Inferior parietal cortex (tissue), 1 donor: ENCODE results near the gene MYT1.

Experiments used
- DNase-seq: peaks from one replicate; pipeline ENCODE4 v3.0.0-alpha.2; 2016; ENCODE audit errors: extremely low spot score

MYT1 gene

DNA sequence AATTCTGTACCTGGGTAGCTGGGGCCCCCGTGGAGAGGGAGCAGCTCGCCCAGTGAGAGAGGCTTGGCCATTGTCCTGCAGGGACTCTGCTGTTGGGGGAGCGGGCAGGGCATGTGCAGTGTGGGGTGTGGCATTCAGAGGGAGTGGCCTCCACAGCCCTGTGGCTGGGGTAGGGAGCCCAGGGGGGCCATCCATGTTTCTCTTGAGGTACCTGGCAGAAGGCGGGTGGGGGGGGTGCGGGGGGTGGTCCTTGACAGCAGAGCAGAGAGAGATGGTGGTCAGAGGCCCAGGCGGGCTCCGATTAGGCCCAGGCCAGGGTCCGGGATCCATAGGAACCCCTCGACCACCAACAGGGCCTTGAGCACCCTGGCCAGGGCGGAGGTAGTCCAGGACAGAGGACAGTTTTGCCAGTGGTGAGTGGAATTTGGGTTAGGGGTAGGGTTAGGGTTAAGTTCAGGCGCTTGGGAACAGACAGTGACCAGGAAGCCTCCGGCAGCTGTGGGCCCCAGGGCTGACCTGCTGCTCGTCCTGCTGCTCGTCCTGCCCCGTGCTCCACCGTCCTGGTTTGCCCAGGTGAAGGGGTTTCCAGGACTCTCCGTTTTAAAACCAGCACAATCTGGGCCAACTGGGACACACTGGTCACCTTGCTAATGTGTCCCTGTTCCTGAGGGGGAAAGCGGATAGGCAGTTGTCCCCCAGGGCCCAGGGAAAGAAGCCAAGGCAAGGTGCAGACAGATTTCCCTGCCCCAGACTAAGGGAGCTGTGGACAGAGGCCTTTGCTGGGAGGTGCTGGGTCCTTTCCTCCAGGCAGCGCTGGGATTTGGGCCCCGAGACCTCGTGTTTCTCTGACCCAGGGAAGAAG is 24.8 kb upstream of the MYT1 start:
- DNase-seq, result no peak

GRCh38 chr20:64140061-64140931 is 24.0 kb upstream of the MYT1 start:
- no peak for DNase-seq

- DNase-seq, result no peak
These were observed 23.3 kb upstream of the MYT1 start for GRCh38 chr20:64140956-64141355.

- no peak for DNase-seq
These were observed 21.7 kb upstream of the MYT1 start for GRCh38 chr20:64142590-64142989.

GRCh38 chr20:64143018-64143801 is 21.0 kb upstream of the MYT1 start:
- no peak for DNase-seq

DNA sequence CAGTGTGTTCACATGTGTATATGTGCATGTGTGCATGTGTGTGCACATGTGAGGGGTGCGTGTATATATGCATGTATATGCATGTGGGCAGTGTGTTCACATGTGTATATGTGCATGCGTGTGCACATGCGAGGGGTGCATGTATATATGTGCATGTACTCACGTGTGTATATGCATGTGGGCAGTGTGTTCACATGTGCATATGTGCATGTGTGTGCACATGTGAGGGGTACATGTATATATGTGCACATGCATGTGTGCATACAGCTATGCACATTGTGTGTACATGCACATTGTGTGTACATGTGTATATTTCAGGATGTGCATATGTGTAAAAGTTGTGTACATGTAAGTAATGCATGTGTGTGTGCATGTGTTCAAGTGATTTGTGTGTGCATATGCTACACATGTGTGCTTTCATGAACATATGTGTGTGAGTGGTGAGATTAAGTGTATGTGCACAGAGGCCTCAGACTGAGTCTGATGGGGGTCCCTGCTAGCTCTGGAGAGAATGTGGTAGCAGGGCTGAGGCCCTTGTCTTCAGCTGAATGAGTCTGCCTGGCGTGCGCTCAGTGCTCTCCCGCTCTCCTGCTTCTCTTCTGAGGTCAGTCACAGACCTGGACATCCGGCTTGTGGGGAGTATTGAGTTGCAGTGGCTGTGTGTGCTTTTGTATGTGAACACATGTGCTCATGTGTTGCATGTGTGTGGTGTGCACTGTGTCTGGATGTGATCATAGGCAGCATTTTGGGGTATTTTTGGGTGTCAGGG is 19.9 kb upstream of the MYT1 start:
- DNase-seq, result no peak

DNA sequence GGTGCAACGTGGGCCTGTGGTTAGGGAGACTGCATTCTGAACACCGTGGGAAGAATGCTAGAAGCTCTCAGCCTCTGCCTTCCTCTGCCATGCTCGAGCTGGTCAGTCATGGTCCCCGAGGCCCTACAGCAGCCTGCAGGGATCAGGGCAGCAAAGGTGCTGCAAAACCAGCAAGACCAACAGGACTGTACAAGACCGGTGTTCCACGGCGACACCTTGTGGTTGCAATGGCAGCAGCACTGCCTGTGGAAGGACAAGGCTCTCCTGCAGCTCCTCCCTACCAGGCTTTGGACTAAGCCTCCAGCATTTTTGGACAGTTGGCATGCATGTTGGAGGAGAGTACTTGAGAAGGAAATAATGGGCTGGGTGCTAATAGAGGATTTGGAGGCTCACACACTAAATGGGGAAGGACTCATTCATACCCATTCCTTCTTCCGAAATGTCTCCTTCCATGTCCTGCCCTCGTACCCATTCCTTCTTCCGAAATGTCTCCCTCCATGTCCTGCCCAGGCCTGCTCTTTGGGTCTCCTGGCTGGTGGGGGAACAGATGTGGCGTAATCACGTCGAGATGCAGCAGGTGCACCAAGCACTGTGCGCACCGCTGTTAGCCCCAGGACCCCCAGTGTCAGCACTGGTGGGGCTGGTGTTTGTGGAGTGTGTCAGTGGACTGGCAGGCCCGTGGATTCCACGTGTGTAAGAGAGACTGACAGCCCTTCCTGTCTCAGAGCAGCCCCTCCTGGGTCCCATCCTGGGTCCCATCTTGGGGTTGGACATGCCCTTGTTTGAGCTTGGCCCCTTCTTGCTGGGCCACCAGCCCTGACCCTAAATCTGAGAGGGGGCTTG is 18.6 kb upstream of the MYT1 start:
- DNase-seq, result no peak

DNA sequence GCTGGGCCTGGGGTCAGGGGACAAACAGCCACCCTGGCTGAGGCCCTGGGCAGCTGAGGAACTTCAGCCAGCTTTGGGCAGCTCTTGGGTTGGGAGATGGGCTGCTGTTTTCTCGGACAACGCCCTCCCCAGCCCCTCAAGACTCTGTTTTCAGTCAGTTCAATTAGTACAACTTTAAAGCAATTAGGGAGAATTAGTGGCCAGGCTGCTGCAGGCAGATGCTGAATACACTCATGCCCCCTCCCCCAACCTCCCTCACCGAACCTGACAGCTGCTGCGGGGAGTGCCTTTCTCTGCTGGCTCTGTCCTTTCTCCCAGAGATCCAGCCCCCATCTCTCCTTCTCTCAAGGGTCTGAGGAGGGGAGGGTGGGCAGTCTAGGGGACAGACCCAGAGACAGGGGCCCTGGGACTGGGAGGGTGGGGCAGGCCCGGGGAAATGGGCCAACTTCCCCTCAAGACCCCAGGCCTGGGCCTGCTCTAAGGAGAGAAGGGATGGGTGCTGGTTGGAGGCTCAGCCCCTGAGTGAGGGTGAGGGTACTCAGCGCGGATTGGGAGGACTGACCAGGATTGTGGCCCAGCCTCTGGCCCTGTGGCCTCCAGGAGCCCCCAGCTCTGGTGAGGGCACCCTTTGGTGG is 17.8 kb upstream of the MYT1 start:
- no peak for DNase-seq

GRCh38 chr20:64146936-64147477 is 17.2 kb upstream of the MYT1 start:
- no peak for DNase-seq

DNA sequence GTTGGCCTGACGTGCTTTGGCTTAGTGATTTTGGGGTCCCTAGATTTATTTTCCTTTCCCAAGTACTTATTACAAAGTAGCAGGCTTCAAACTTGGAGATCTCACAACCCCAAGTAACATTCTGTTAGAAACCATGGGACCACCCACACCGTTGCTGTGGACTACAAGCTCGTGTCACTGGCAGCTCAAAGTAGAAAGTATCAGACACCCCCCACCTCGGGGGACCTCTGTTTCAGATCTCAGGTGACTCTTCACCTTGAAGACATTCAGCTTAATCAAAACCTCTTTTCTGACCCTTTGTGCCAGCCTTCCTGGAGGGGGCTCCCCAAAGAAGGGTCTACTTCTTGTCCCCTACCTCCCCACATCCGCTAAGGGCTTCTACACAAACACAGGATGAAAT is 15.7 kb upstream of the MYT1 start:
- no peak for DNase-seq

DNA sequence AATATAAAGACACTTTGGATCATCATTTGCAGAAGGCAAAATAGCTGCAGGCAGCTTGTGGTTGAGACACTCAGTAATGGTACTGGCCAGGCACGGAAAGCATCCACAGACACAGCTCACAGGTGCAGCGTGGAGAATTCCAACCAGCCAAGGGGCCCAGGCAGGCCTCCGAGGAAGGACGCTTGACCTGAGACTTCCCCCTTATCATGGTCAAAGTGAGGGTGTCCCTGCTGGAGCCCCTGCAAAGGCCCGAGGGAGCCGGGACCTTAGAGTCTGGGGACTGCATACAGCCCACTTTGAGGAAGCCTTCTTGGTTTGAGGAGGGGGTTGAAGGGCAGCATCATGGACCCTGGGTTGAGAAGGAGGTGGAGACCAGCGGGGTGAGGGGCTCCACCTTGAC is 15.1 kb upstream of the MYT1 start:
- no peak for DNase-seq

- DNase-seq, result no peak
These were observed 14.3 kb upstream of the MYT1 start for GRCh38 chr20:64149809-64150560.

DNA sequence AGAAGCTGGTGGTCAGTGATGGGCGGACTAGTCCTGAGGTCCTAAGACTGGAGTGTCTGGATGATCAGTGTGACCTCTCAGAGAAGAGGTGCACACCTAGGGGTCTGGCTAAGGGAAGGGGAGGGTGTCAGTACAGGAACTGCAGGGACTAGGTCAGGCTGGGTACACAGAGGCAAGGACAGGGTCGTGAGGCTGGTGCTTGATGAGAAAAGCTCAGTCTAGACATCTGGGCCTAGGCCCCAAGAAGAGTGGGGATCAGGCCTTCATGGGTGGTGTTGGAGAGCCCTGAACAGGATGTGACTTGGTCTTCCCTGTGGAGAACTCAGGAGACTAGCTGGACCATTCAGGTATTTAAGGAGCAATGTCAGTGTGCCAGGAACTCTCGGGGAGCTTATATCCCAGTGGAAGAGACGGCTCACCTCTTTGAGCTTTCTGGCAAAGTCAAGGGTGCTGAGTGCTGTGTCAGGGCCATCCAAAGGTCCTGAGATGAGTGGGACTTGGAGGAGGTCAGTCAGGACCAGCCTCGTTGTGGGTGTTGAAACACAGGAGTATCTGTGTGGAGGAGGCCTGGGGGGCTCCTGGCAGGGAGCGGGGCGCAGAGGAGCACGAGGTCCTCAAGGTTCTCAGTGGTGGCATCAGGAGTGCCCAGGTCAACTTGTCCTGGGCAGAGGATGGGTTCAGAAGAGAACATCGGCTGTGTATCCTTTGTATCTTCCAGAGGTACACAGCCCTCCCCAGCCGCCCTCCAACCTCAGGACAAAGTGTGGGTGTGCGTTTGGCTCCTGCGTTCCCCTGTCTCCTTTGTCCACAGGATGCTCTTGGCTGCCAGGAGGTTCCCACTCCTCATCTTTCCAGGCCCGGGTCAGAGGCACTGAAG is 13.3 kb upstream of the MYT1 start:
- no peak for DNase-seq

DNA sequence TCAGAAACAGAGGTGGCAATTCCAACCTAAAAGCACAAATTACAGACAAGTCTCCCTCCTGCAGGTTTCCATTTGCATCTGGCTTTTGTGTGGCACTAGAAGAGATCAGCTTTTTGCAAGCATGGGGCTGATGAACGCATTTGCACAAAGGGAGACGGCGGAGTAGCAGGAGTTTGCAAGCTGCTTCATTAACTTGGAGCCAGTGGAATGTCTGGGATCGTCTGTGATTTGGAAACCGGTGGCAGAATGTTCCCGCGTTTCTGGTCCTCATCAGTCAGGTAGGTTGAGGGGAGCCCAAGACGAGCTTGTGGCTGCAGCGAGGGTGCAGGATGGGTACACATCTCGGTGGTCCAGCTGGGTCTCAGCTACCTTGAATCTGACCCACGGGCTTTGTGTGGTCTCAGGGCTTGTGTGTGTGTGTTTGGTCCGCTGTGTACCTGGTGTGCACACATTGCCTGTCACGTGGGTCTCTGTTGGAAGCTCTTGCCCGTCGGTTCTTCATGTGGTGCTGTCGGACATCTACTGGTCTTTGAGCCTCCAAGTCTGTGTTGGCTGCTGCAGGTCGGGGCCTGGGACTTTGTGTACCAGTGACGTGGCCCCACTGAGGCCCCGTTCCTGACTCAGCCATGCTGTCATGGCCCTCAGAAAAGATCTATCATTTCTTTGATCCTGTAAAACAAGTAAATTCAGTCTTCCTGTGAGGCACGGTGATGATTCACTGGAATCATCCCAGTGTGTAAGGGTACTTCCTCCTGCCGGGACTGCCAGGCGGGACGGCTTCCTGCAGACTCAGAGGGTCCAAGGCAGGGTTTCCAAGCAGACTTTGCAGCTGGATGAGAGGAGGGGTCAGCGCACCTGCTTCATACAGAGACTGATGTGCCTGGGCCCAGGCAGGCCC is 12.4 kb upstream of the MYT1 start:
- no peak for DNase-seq

DNA sequence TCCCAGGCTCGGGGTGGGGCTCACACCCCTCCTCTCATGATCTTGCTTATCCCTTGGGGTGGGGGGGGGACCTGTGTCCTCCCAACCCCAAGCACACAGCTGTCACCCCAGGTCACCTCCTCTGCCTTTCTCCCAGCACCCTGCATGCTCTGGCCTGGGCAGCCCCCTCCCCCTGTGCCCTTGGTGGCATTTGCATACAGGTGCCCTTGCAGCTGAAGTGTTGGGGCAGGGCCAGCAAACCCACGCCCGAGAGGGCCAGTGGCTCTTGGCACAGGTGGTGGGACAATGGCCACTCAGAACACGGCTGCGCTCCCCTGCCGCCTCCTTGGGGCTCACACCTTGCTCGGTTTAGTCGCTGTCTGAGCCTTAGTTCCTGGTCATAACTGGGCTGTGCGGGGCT is 11.3 kb upstream of the MYT1 start:
- no peak for DNase-seq

GRCh38 chr20:64153410-64153809 is 10.8 kb upstream of the MYT1 start:
- no peak for DNase-seq
